HepG2 (cell line): ENCODE data around the gene DNAJB11. TPM values are rescaled to one million over a fixed set of nuclear protein-coding genes. Genes with fewer than 3 reads are reported as not detected.

Experiments
- FOXK1 ChIP-seq: sonication (generic); formaldehyde crosslinking; IDR thresholded peaks from 2 replicates; pipeline ENCODE4 v1.4.0; 2020; ENCODE audit warnings: low read depth, missing genetic modification reagents, borderline replicate concordance
- KDM6A ChIP-seq: IDR thresholded peaks from 2 replicates; pipeline ENCODE4 v1.6.1; 2016; ENCODE audit warnings: low read depth
- SMAD1 ChIP-seq: sonication (generic); formaldehyde crosslinking; IDR thresholded peaks from 2 replicates; pipeline ENCODE4 v1.4.0; 2020; ENCODE audit warnings: missing genetic modification reagents, low read depth, mild to moderate bottlenecking, borderline replicate concordance
- TFDP2 ChIP-seq: sonication (generic); formaldehyde crosslinking; IDR thresholded peaks from 2 replicates; pipeline ENCODE4 v1.4.0; 2020; ENCODE audit warnings: missing genetic modification reagents
- THAP7 ChIP-seq: sonication (generic); formaldehyde crosslinking; IDR thresholded peaks from 2 replicates; pipeline ENCODE4 v1.8.1; 2023; ENCODE audit warnings: mild to moderate bottlenecking, missing genetic modification reagents
- TRIM24 ChIP-seq: sonication (generic); formaldehyde crosslinking; IDR thresholded peaks from 2 replicates; pipeline ENCODE4 v1.8.0; 2022; ENCODE audit warnings: mild to moderate bottlenecking, missing genetic modification reagents
- ZBTB40 ChIP-seq, 2 experiments: fragments of 450-650 bp in 1 of 2; sonication (generic) in 1 of 2; formaldehyde crosslinking in 1 of 2; IDR thresholded peaks; 2 replicates each; pipeline versions ENCODE4 v1.6.1 to v1.8.0; 2016 to 2022; ENCODE audit warnings: antibody characterized with exemption in 1 of 2, mild to moderate bottlenecking in 1 of 2, missing genetic modification reagents in 1 of 2
- ZFP1 ChIP-seq: IDR thresholded peaks from 2 replicates; pipeline ENCODE4 v1.6.1; 2016
- ZNF101 ChIP-seq: sonication (generic); formaldehyde crosslinking; IDR thresholded peaks from 2 replicates; pipeline ENCODE4 v1.4.0; 2020; ENCODE audit warnings: mild to moderate bottlenecking, low read depth, missing genetic modification reagents, borderline replicate concordance
- ZNF225 ChIP-seq: sonication (generic); formaldehyde crosslinking; IDR thresholded peaks from 2 replicates; pipeline ENCODE4 v1.4.0; 2020; ENCODE audit warnings: mild to moderate bottlenecking, missing genetic modification reagents
- ZNF292 ChIP-seq: sonication (generic); formaldehyde crosslinking; IDR thresholded peaks from 2 replicates; pipeline ENCODE4 v1.8.1; 2022; ENCODE audit warnings: mild to moderate bottlenecking, low read depth, missing genetic modification reagents, borderline replicate concordance
- ZNF30 ChIP-seq: sonication (generic); formaldehyde crosslinking; IDR thresholded peaks from 2 replicates; pipeline ENCODE4 v1.5.0; 2020; ENCODE audit warnings: mild to moderate bottlenecking, missing genetic modification reagents
- ZNF451 ChIP-seq: sonication (generic); formaldehyde crosslinking; IDR thresholded peaks from 2 replicates; pipeline ENCODE4 v1.5.0; 2020; ENCODE audit warnings: mild to moderate bottlenecking, missing genetic modification reagents
- ZNF556 ChIP-seq: sonication (generic); formaldehyde crosslinking; IDR thresholded peaks from 2 replicates; pipeline ENCODE4 v1.4.0; 2020; ENCODE audit warnings: mild to moderate bottlenecking, missing genetic modification reagents, borderline replicate concordance
- ZNF784 ChIP-seq: sonication (generic); formaldehyde crosslinking; IDR thresholded peaks from 2 replicates; pipeline ENCODE4 v1.5.1; 2020; ENCODE audit warnings: missing genetic modification reagents, mild to moderate bottlenecking, borderline replicate concordance
- ZSCAN21 ChIP-seq: sonication (generic); formaldehyde crosslinking; IDR thresholded peaks from 2 replicates; pipeline ENCODE4 v1.8.0; 2022; ENCODE audit warnings: mild to moderate bottlenecking, missing genetic modification reagents, moderate library complexity, borderline replicate concordance
- polyA plus RNA-seq, 8 experiments: library from polyadenylated mRNA; depleted of rRNA in 3 of 8; stranded (reverse) in 7 of 8; unstranded in 1 of 8; fragments of >200 nt; fragmentation: Illumina TruSeq in 4 of 8; extraction: Trizol in 4 of 8; gene quantifications; 2 replicates each; pipeline versions ENCODE4 v1.2.1 to v1.2.3, GENCODE V29; 2011 to 2016; ENCODE audit warnings: low read depth in 4 of 8, missing spikeins in 1 of 8, mixed read lengths in 1 of 8; ENCODE audit not compliant: insufficient read depth in 1 of 8
- total RNA-seq, 5 experiments: library from RNA; depleted of rRNA; stranded (reverse); fragments of >200 nt; fragmentation: Illumina TruSeq; extraction: Trizol; gene quantifications; 2 replicates each; pipeline ENCODE4 v1.2.3, GENCODE V29; 2016; ENCODE audit warnings: low read depth in 1 of 5

DNAJB11 gene
- total and polyA plus RNA-seq, 2 of the 13 experiments (the other 11 are each of a cell fraction or from before 2014, with no cell fraction given), result 41.0 to 132 TPM

GRCh38 chr3:186599142-186599784, 28.7 kb downstream of the DNAJB11 start (continued):
- no peak for TF ChIP-seq ZBTB40 (IDR thresholded peaks at IDR 0.05)
- no peak; the same call in 1 of the 2 replicates for TF ChIP-seq ZBTB40 (CRISPR knock-in tag; IDR thresholded peaks at IDR 0.05)
- peak; percentile 54; the same call in 1 of the 2 replicates for TF ChIP-seq ZNF556 (CRISPR knock-in tag)
- no peak; the same call in 1 of the 2 replicates for TF ChIP-seq ZNF784 (CRISPR knock-in tag)
- no peak for TF ChIP-seq ZNF451 (CRISPR knock-in tag)
- no peak for TF ChIP-seq ZNF292 (CRISPR knock-in tag)
- TF ChIP-seq ZSCAN21 (CRISPR knock-in tag), result no peak
- TF ChIP-seq KDM6A, result peak; percentile 90
- 0 out of 2 replicates have a peak, but pooled peaks have one; percentile 19 for TF ChIP-seq TFDP2 (CRISPR knock-in tag)
- no peak for TF ChIP-seq ZNF101 (CRISPR knock-in tag)
- TF ChIP-seq ZNF30 (CRISPR knock-in tag), result 0 out of 2 replicates have a peak, but pooled peaks have one; percentile 49
- TF ChIP-seq SMAD1 (CRISPR knock-in tag), result no peak
- TF ChIP-seq THAP7 (CRISPR knock-in tag), result peak; percentile 75; the same call in 1 of the 2 replicates
- TF ChIP-seq TRIM24 (CRISPR knock-in tag), result 0 out of 2 replicates have a peak, but pooled peaks have one; percentile 25
- TF ChIP-seq ZFP1, result peak; percentile 65
- no peak for TF ChIP-seq FOXK1 (CRISPR knock-in tag)
- TF ChIP-seq ZNF225 (CRISPR knock-in tag), result no peak
